B cell (primary cell): ENCODE results near the gene TRAPPC14. TPM values are rescaled to one million over a fixed set of nuclear protein-coding genes. Genes with fewer than 3 reads are reported as not detected.
A peak's percentile ranks its signal among the peaks of the same experiment; 100 is the strongest.

ENCODE experiments used
- ATAC-seq: fragments of 200-7000 bp; cut with Tn5 transposase; one replicate; pipeline ENCODE4 v1.10.0; 2021; ENCODE audit warnings: low read depth, mild to moderate bottlenecking, moderate number of reproducible peaks, moderate library complexity
- CTCF ChIA-PET: fragments of 350-600 bp; sonication (Branson Sonifier 250); formaldehyde crosslinking; loops from one replicate; lab custom pipeline; 2021; ENCODE audit warnings: antibody characterized with exemption, inconsistent platforms; lab: Charles Lee
- POLR2A ChIA-PET: fragments of 350-600 bp; sonication (Branson Sonifier 250); formaldehyde crosslinking; loops from one replicate; lab custom pipeline; 2021; ENCODE audit warnings: antibody characterized with exemption; lab: Charles Lee
- DNase-seq: peaks from one replicate; pipeline ENCODE4 v3.0.0; 2013
- H2AFZ ChIP-seq: 2 replicates; pipeline ENCODE4 v1.6.1; 2012; ENCODE audit warnings: mild to moderate bottlenecking, low read depth, low read length; ENCODE audit not compliant: insufficient read depth, poor library complexity, severe bottlenecking
- H3K27ac ChIP-seq, 2 donors: 1 replicate in 1 of 2; 2 replicates in 1 of 2; pipeline ENCODE4 v1.5.1; 2012 to 2013; ENCODE audit warnings: low read length in 2 of 2, mild to moderate bottlenecking in 2 of 2, moderate library complexity in 1 of 2
- H3K27me3 ChIP-seq, 4 experiments: fragments of 200-600 bp in 1 of 4; sonication (generic) in 1 of 4; replicated peaks in 1 of 4; 1 replicate in 2 of 4; 2 replicates in 2 of 4; pipeline versions ENCODE4 v1.6.1 to v1.7.0; 2013 to 2016; ENCODE audit warnings: low read length in 3 of 4, mild to moderate bottlenecking in 2 of 4, mixed read lengths in 1 of 4, moderate library complexity in 1 of 4; ENCODE audit not compliant: insufficient read depth in 4 of 4, control insufficient read depth in 3 of 4; ENCODE audit errors: control extremely low read depth in 1 of 4
- H3K36me3 ChIP-seq, 2 experiments: replicated peaks in 1 of 2; 1 replicate in 1 of 2; 2 replicates in 1 of 2; pipeline versions ENCODE4 v1.6.1 to v1.7.1; 2013; ENCODE audit warnings: low read length in 1 of 2; ENCODE audit not compliant: insufficient read depth in 2 of 2, control insufficient read depth in 1 of 2; ENCODE audit errors: control extremely low read depth in 1 of 2, extremely low read depth in 1 of 2
- H3K4me1 ChIP-seq, 2 donors: fragments of 200-600 bp in 1 of 2; sonication (generic) in 1 of 2; 1 replicate in 1 of 2; 2 replicates in 1 of 2; pipeline versions ENCODE4 v1.5.1 to v1.6.1; 2013 to 2017; ENCODE audit warnings: low read length in 2 of 2; ENCODE audit not compliant: control insufficient read depth in 2 of 2, insufficient read depth in 2 of 2
- H3K4me2 ChIP-seq: replicated peaks from 2 replicates; pipeline ENCODE3; 2012; ENCODE audit warnings: mild to moderate bottlenecking, low read depth, low read length; ENCODE audit not compliant: poor library complexity, severe bottlenecking
- H3K4me3 ChIP-seq, 5 experiments: fragments of 200-600 bp in 1 of 5; sonication (generic) in 1 of 5; 1 replicate in 3 of 5; 2 replicates in 2 of 5; pipeline versions ENCODE4 v1.5.1 to v1.7.0; 2011 to 2016; ENCODE audit warnings: low read length in 4 of 5, mild to moderate bottlenecking in 4 of 5, low read depth in 2 of 5, control low read depth in 1 of 5, moderate library complexity in 1 of 5; ENCODE audit not compliant: insufficient read depth in 1 of 5; ENCODE audit errors: control extremely low read depth in 1 of 5, extremely low read depth in 1 of 5
- H3K79me2 ChIP-seq: fragments of 200-600 bp; sonication (generic); one replicate; pipeline ENCODE4 v1.6.0; 2016; ENCODE audit warnings: low read length; ENCODE audit not compliant: control insufficient read depth, insufficient read depth
- H3K9ac ChIP-seq: fragments of 200-600 bp; sonication (generic); 2 replicates; pipeline ENCODE4 v1.6.1; 2017; ENCODE audit warnings: mild to moderate bottlenecking, low read length, moderate library complexity
- H3K9me3 ChIP-seq, 3 donors: one replicate each; pipeline versions ENCODE4 v1.6.1 to v1.7.1; 2013; ENCODE audit warnings: low read length in 2 of 3; ENCODE audit not compliant: control insufficient read depth in 2 of 3, insufficient read depth in 1 of 3; ENCODE audit errors: control extremely low read depth in 1 of 3
- H4K20me1 ChIP-seq: 2 replicates; pipeline ENCODE4 v1.6.0; 2012; ENCODE audit warnings: mild to moderate bottlenecking, low read length; ENCODE audit not compliant: insufficient read depth, control insufficient read depth, poor library complexity, severe bottlenecking
- H3K27ac Mint-ChIP-seq: one replicate; pipeline ENCODE4 v1.8.0; 2021; ENCODE audit warnings: mixed read lengths
- H3K27me3 Mint-ChIP-seq: one replicate; pipeline ENCODE4 v1.8.0; 2021; ENCODE audit warnings: mixed read lengths
- H3K4me1 Mint-ChIP-seq: one replicate; pipeline ENCODE4 v1.8.0; 2021; ENCODE audit warnings: mixed read lengths
- H3K4me3 Mint-ChIP-seq: one replicate; pipeline ENCODE4 v1.8.0; 2021; ENCODE audit warnings: mixed read lengths
- H3K9me3 Mint-ChIP-seq: one replicate; pipeline ENCODE4 v1.8.0; 2022; ENCODE audit warnings: mixed read lengths; ENCODE audit not compliant: insufficient read depth
- EZH2 ChIP-seq: IDR thresholded peaks from 2 replicates; pipeline ENCODE4 v1.6.1; 2012; ENCODE audit warnings: borderline replicate concordance, low read depth, mild to moderate bottlenecking, moderate library complexity, low read length; ENCODE audit not compliant: insufficient read depth, poor library complexity, severe bottlenecking
- WGBS: methylation state at CpG from one replicate; pipeline ENCODE4 v1.1.5; 2013; ENCODE audit warnings: missing lambda C conversion rate; ENCODE audit not compliant: insufficient coverage; 5-methylcytosine and 5-hydroxymethylcytosine counted together
- intact Hi-C: fragments of 100-400 bp; cut with micrococcal nuclease; formaldehyde crosslinking; loops from one replicate; pipeline ENCODE4 v1.10.0; 2022
- polyA plus RNA-seq: library from polyadenylated mRNA; depleted of rRNA; stranded (reverse); fragments of >200 nt; gene quantifications from 2 replicates; pipeline ENCODE4 v1.2.3, GENCODE V29; 2012
- total RNA-seq, 2 donors: library from RNA; stranded (reverse); fragments of 120-200 nt in 1 of 2; gene quantifications; 1 replicate in 1 of 2; 2 replicates in 1 of 2; pipeline versions ENCODE4 v1.2.3 to v1.2.4, GENCODE V29; 2013 to 2022
- TF ChIP-seq, protein P1 (sequence below): fragments of 200-600 bp; IDR thresholded peaks from one replicate; pipeline ENCODE4 v1.8.0; 2022; ENCODE audit warnings: antibody characterized with exemption, mild to moderate bottlenecking

The TRAPPC14 gene
- total and polyA plus RNA-seq, 2 donors (not counting 1 experiment from before 2014, with no cell fraction given): 64.8 to 71.2 TPM

DNA sequence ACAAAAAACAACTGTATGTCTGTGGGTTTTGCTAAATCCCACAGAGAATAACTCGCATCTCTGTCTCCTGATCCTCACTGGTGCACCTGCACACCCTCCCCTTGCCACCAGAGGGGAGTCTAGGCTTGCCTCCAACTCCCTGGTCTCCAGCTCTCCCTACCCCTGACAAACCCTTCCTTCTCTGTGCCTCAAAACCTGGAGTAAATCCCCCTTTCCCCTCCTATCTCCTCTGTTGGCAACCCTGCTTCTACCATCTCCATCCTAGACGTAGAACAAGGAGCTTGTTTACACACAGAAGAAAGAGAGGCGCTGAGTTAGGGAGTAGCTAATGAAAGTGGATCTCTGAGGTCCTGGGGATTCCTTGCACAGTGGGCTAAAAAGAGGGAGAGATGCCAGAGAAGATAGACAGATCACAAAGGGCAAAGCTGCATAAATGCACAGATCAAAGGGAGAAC, 25.8 kb downstream of the TRAPPC14 start:
- Histone ChIP-seq H3K9me3 (no peaks in the 10 kb centered on the region), H3K27ac (no peak overlapping the region), H3K4me3 (no peak overlapping the region), H3K79me2 (no peaks in the 10 kb centered on the region), H3K4me1 (peaks cover 12 to 20% of the 10 kb centered on the region in 2 donors), H2AFZ (peak overlapping the region; percentile 23), H3K4me2 (no peak overlapping the region), H3K27me3 (no peaks in the 10 kb centered on the region), H3K9ac (no peak overlapping the region), H3K36me3 (no peaks in the 10 kb centered on the region), H4K20me1 (no peaks in the 10 kb centered on the region)
- Mint-ChIP-seq H3K27ac (peak overlapping the region; percentile 0), H3K9me3 (no peaks in the 10 kb centered on the region), H3K4me3 (no peak overlapping the region), H3K27me3 (no peaks in the 10 kb centered on the region), H3K4me1 (peaks cover 15% of the 10 kb centered on the region)
- intact Hi-C loops: loop anchor here (1.0 kb wide), 3 partner anchors 85 to 318 kb away; no protein-coding TSS in a partner anchor
- WGBS: 29% methylated on average over 2 of the region's 3 CpGs
- POLR2A ChIA-PET: interaction anchor here (0.7 to 1.5 kb wide), 4 partner anchors 16 to 297 kb away, joined by 4 to 11 read pairs (median 6); partner anchors contain the start of genes LAMTOR4, MEPCE, PVRIG and ZCWPW1
- TF ChIP-seq EZH2: no peak
- TF ChIP-seq, protein P1, sequence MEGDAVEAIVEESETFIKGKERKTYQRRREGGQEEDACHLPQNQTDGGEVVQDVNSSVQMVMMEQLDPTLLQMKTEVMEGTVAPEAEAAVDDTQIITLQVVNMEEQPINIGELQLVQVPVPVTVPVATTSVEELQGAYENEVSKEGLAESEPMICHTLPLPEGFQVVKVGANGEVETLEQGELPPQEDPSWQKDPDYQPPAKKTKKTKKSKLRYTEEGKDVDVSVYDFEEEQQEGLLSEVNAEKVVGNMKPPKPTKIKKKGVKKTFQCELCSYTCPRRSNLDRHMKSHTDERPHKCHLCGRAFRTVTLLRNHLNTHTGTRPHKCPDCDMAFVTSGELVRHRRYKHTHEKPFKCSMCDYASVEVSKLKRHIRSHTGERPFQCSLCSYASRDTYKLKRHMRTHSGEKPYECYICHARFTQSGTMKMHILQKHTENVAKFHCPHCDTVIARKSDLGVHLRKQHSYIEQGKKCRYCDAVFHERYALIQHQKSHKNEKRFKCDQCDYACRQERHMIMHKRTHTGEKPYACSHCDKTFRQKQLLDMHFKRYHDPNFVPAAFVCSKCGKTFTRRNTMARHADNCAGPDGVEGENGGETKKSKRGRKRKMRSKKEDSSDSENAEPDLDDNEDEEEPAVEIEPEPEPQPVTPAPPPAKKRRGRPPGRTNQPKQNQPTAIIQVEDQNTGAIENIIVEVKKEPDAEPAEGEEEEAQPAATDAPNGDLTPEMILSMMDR: peak; percentile 90
- CTCF ChIA-PET: interaction anchor here (0.6 to 6.6 kb wide), 57 partner anchors 9 to 1849 kb away, joined by 3 to 66 read pairs (median 4); partner anchors contain the start of genes AP4M1, CNPY4, FBXO24 and GAL3ST4
- ATAC-seq: peak; percentile 80
- peak; percentile 80 for DNase-seq

DNA sequence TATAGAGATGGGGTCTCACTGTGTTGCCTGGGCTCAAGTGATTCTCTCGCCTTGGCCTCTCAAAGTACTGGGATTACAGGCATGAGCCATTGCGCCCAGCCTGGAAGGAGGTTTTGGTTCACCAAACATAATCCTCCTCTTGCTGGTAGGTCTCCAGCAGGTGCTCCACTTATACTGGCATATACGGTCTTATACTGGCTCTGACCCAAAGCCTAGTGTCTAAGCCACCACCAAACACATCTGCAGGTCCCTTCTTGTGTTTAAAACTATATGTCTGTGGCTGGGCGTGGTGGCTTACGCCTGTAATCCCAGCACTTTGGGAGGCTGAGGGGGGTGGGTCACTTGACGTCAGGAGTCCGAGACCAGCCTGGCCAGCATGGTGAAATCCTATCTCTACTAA, 26.4 kb downstream of the TRAPPC14 start:
- TF ChIP-seq, protein P1: no peak
- no peak for TF ChIP-seq EZH2
- H3K4me2 ChIP-seq: no peak overlapping the region
- H3K79me2 ChIP-seq: no peaks in the 10 kb centered on the region
- ChIA-PET CTCF (interaction anchor here (0.7 to 6.6 kb wide), 49 partner anchors 8 to 574 kb away, joined by 3 to 66 read pairs (median 5); partner anchors contain the start of genes AP4M1, CNPY4, FBXO24 and GAL3ST4), POLR2A (interaction anchor here (0.6 to 1.5 kb wide), 4 partner anchors 17 to 297 kb away, joined by 3 to 11 read pairs (median 6); partner anchors contain the start of genes LAMTOR4, MEPCE, PVRIG and ZCWPW1)
- 83% methylated on average over 3 of the region's 7 CpGs for WGBS
- no peaks in the 10 kb centered on the region for H4K20me1 ChIP-seq
- no peak overlapping the region for H3K4me3 Mint-ChIP-seq
- peaks cover 14% of the 10 kb centered on the region for H3K4me1 Mint-ChIP-seq
- ATAC-seq: no peak
- H3K9me3 ChIP-seq: no peaks in the 10 kb centered on the region
- no peaks in the 10 kb centered on the region for H3K27me3 ChIP-seq
- no peaks in the 10 kb centered on the region for H3K36me3 ChIP-seq
- peaks cover 11 to 19% of the 10 kb centered on the region in 2 donors for H3K4me1 ChIP-seq
- H3K9ac ChIP-seq: no peak overlapping the region
- H2AFZ ChIP-seq: no peak overlapping the region
- H3K27ac ChIP-seq: no peak overlapping the region
- DNase-seq: peak; percentile 21
- no peaks in the 10 kb centered on the region for H3K27me3 Mint-ChIP-seq
- no peak overlapping the region for H3K27ac Mint-ChIP-seq
- H3K9me3 Mint-ChIP-seq: no peaks in the 10 kb centered on the region
- intact Hi-C loops: loop anchor here (1.0 kb wide), 3 partner anchors 85 to 318 kb away; no protein-coding TSS in a partner anchor
- no peak overlapping the region for H3K4me3 ChIP-seq
